GM19397 (cell line): ENCODE results near the gene COL4A1.
"Not testable (repeated sequence)": the region's sequence is repeated elsewhere in the genome, so short reads cannot be mapped to it uniquely, and the experiment has no call there.

Experiments used
- ATAC-seq: cut with Tn5 transposase; IDR thresholded peaks from one replicate; pipeline ENCODE4 v1.9.1; 2021; ENCODE audit warnings: mild to moderate bottlenecking, moderate library complexity; ENCODE audit not compliant: unreplicated experiment

The COL4A1 gene

GRCh38 chr13:110324026-110324749 lies 17.2 kb upstream of the COL4A1 start:
- ATAC-seq = no peak

GRCh38 chr13:110323172-110323891 lies 16.4 kb upstream of the COL4A1 start:
- ATAC-seq = no peak

GRCh38 chr13:110322828-110323171 lies 15.8 kb upstream of the COL4A1 start:
- ATAC-seq = no peak

- no peak for ATAC-seq
Measured at GRCh38 chr13:110322126-110322827, 15.3 kb upstream of the COL4A1 start.

- not testable (repeated sequence) for ATAC-seq
Measured at GRCh38 chr13:110321573-110321972, 14.6 kb upstream of the COL4A1 start.

- no peak for ATAC-seq
Measured at GRCh38 chr13:110320645-110321044, 13.7 kb upstream of the COL4A1 start.

- ATAC-seq = no peak
Measured at GRCh38 chr13:110319774-110320509, 13.0 kb upstream of the COL4A1 start.

GRCh38 chr13:110319397-110319773 lies 12.4 kb upstream of the COL4A1 start:
- no peak for ATAC-seq

- ATAC-seq = no peak
Measured at GRCh38 chr13:110318920-110319319, 12.0 kb upstream of the COL4A1 start.

GRCh38 chr13:110317496-110318195 lies 10.7 kb upstream of the COL4A1 start:
- ATAC-seq = no peak

- no peak for ATAC-seq
Measured at GRCh38 chr13:110317093-110317492, 10.1 kb upstream of the COL4A1 start.

- ATAC-seq = no peak
Measured at GRCh38 chr13:110316196-110316595, 9.2 kb upstream of the COL4A1 start.

- ATAC-seq = no peak
Measured at GRCh38 chr13:110314516-110315245, 7.7 kb upstream of the COL4A1 start.

GRCh38 chr13:110313733-110314132 lies 6.8 kb upstream of the COL4A1 start:
- ATAC-seq = not testable (repeated sequence)

- ATAC-seq = not testable (repeated sequence)
Measured at GRCh38 chr13:110313261-110313660, 6.3 kb upstream of the COL4A1 start.

GRCh38 chr13:110312339-110313031 lies 5.5 kb upstream of the COL4A1 start:
- ATAC-seq = no peak

- ATAC-seq = no peak
Measured at GRCh38 chr13:110311443-110312338, 4.7 kb upstream of the COL4A1 start.
